Fibroblast of skin of right quadriceps (primary cell): ENCODE results near the gene MSI2.

Source experiments
- DNase-seq: peaks from one replicate; pipeline ENCODE4 v3.0.0-alpha.2; 2013

MSI2 gene

GRCh38 chr17:57550016-57550415 lies 293.7 kb downstream of the MSI2 start:
- no peak for DNase-seq

- DNase-seq, result no peak
These were observed 294.5 kb downstream of the MSI2 start for GRCh38 chr17:57550668-57551315.

GRCh38 chr17:57551321-57552079 lies 295.2 kb downstream of the MSI2 start:
- no peak for DNase-seq

- no peak for DNase-seq
These were observed 295.8 kb downstream of the MSI2 start for GRCh38 chr17:57552114-57552624.

GRCh38 chr17:57553526-57553925 lies 297.2 kb downstream of the MSI2 start:
- no peak for DNase-seq

GRCh38 chr17:57553991-57554825 lies 297.9 kb downstream of the MSI2 start:
- DNase-seq, result peak; percentile 54

- DNase-seq, result no peak
These were observed 298.7 kb downstream of the MSI2 start for GRCh38 chr17:57554826-57555635.

GRCh38 chr17:57555636-57556175 lies 299.4 kb downstream of the MSI2 start:
- DNase-seq, result no peak

- DNase-seq, result no peak
These were observed 300.0 kb downstream of the MSI2 start for GRCh38 chr17:57556320-57556719.

GRCh38 chr17:57556977-57557376 lies 300.7 kb downstream of the MSI2 start:
- DNase-seq, result no peak

- DNase-seq, result no peak
These were observed 301.1 kb downstream of the MSI2 start for GRCh38 chr17:57557416-57557815.

- DNase-seq, result peak; percentile 74
These were observed 301.7 kb downstream of the MSI2 start for GRCh38 chr17:57557834-57558681.

GRCh38 chr17:57559226-57559625 lies 302.9 kb downstream of the MSI2 start:
- DNase-seq, result no peak

- DNase-seq, result peak; percentile 45
These were observed 303.5 kb downstream of the MSI2 start for GRCh38 chr17:57559634-57560318.

- DNase-seq, result no peak
These were observed 304.0 kb downstream of the MSI2 start for GRCh38 chr17:57560319-57560705.

GRCh38 chr17:57561072-57561861 lies 304.9 kb downstream of the MSI2 start:
- no peak for DNase-seq

- no peak for DNase-seq
These were observed 305.9 kb downstream of the MSI2 start for GRCh38 chr17:57562184-57562698.

GRCh38 chr17:57563958-57564357 lies 307.6 kb downstream of the MSI2 start:
- DNase-seq, result no peak

GRCh38 chr17:57565176-57565575 lies 308.9 kb downstream of the MSI2 start:
- no peak for DNase-seq

- DNase-seq, result no peak
These were observed 310.4 kb downstream of the MSI2 start for GRCh38 chr17:57566721-57567120.
